Thoracic aorta (tissue), 2 donors: ENCODE measurements around the gene CHMP4B. TPM values are rescaled to one million over a fixed set of nuclear protein-coding genes. Genes with fewer than 3 reads are reported as not detected.

Experiments
- ATAC-seq: fragments of 150-250 bp; one replicate; pipeline ENCODE4 v1.8.0; 2017; ENCODE audit warnings: low read depth; ENCODE audit not compliant: insufficient number of reproducible peaks, low FRiP score
- DNase-seq: peaks from one replicate; pipeline ENCODE4 v3.0.0-alpha.2; 2020; ENCODE audit warnings: low spot score
- H3K27ac ChIP-seq, 2 donors: fragments of 200-600 bp; sonication (generic); 1 replicate in 1 of 2; 2 replicates in 1 of 2; pipeline ENCODE4 v1.5.1; 2016; ENCODE audit warnings: mild to moderate bottlenecking in 2 of 2, moderate library complexity in 2 of 2
- H3K27me3 ChIP-seq: fragments of 200-600 bp; sonication (generic); replicated peaks from 2 replicates; pipeline ENCODE4 v1.6.0; 2016; ENCODE audit warnings: mild to moderate bottlenecking; ENCODE audit not compliant: insufficient read depth
- H3K36me3 ChIP-seq: fragments of 200-600 bp; sonication (generic); one replicate; pipeline ENCODE4 v1.5.1; 2016
- H3K4me1 ChIP-seq, 2 donors: fragments of 200-600 bp; sonication (generic); 1 replicate in 1 of 2; 2 replicates in 1 of 2; pipeline versions ENCODE4 v1.5.1 to v1.6.0; 2016; ENCODE audit warnings: low read depth in 2 of 2, mild to moderate bottlenecking in 1 of 2; ENCODE audit not compliant: control insufficient read depth in 1 of 2
- H3K4me3 ChIP-seq: fragments of 200-600 bp; sonication (generic); 2 replicates; pipeline ENCODE4 v1.5.1; 2016; ENCODE audit warnings: mild to moderate bottlenecking
- H3K9me3 ChIP-seq: fragments of 200-600 bp; sonication (generic); 2 replicates; pipeline ENCODE4 v1.5.1; 2016
- CTCF ChIP-seq: fragments of 200-600 bp; sonication (generic); IDR thresholded peaks from one replicate; pipeline ENCODE4 v1.5.1; 2019; ENCODE audit warnings: antibody characterized with exemption
- total RNA-seq, 2 donors: library from RNA; depleted of rRNA; stranded (reverse); fragments of >200 nt; gene quantifications; one replicate each; pipeline versions ENCODE4 v1.1.0 to v1.2.3, GENCODE V29; 2016

The CHMP4B gene
- total RNA-seq, 2 donors from 2014 or later = 69.5 to 104 TPM

GRCh38 chr20:33857722-33858563 is 46.8 kb downstream of the CHMP4B start:
- Histone ChIP-seq H3K36me3 (peaks cover 16% of the 10 kb centered on the region), H3K4me3 (no peak overlapping the region), H3K27ac (no peak overlapping the region), H3K9me3 (no peaks in the 10 kb centered on the region), H3K4me1 (peaks cover 3 to 7% of the 10 kb centered on the region in 2 donors), H3K27me3 (no peaks in the 10 kb centered on the region)
- DNase-seq (no peak), ATAC-seq (no peak)
- TF ChIP-seq CTCF = no peak

- ATAC-seq = no peak
- H3K27ac ChIP-seq = no peak overlapping the region
Measured at GRCh38 chr20:33858666-33859065, 47.5 kb downstream of the CHMP4B start.

GRCh38 chr20:33859157-33859695 is 48.1 kb downstream of the CHMP4B start:
- DNase-seq (no peak), ATAC-seq (no peak)
- Histone ChIP-seq H3K4me3 (no peak overlapping the region), H3K9me3 (no peaks in the 10 kb centered on the region), H3K4me1 (peaks cover 3 to 9% of the 10 kb centered on the region in 2 donors), H3K36me3 (peaks cover 11% of the 10 kb centered on the region), H3K27me3 (no peaks in the 10 kb centered on the region), H3K27ac (no peak overlapping the region)
- TF ChIP-seq CTCF = no peak

More at GRCh38 chr20:33858666-33859065, 47.5 kb downstream of the CHMP4B start:
- H3K27me3 ChIP-seq = no peaks in the 10 kb centered on the region
- no peak for DNase-seq
- peaks cover 3 to 9% of the 10 kb centered on the region in 2 donors for H3K4me1 ChIP-seq
- no peak for TF ChIP-seq CTCF
- no peaks in the 10 kb centered on the region for H3K9me3 ChIP-seq
- H3K36me3 ChIP-seq = peaks cover 11% of the 10 kb centered on the region
- no peak overlapping the region for H3K4me3 ChIP-seq

GRCh38 chr20:33859751-33860150 is 48.6 kb downstream of the CHMP4B start:
- no peak for ATAC-seq
- no peak for DNase-seq
- Histone ChIP-seq H3K27ac (no peak overlapping the region), H3K27me3 (no peaks in the 10 kb centered on the region), H3K36me3 (peaks cover 5% of the 10 kb centered on the region), H3K9me3 (no peaks in the 10 kb centered on the region), H3K4me3 (no peak overlapping the region), H3K4me1 (peaks cover 3 to 9% of the 10 kb centered on the region in 2 donors)
- no peak for TF ChIP-seq CTCF

GRCh38 chr20:33861458-33861857 is 50.3 kb downstream of the CHMP4B start:
- Histone ChIP-seq H3K27ac (no peak overlapping the region), H3K27me3 (no peaks in the 10 kb centered on the region), H3K4me3 (no peak overlapping the region), H3K4me1 (peaks cover 3 to 9% of the 10 kb centered on the region in 2 donors), H3K9me3 (no peaks in the 10 kb centered on the region), H3K36me3 (no peaks in the 10 kb centered on the region)
- DNase-seq = no peak
- ATAC-seq = no peak
- TF ChIP-seq CTCF = no peak
